H1 (cell line): ENCODE results near the gene NHSL2. TPM values are rescaled to one million over a fixed set of nuclear protein-coding genes. Genes with fewer than 3 reads are reported as not detected.

Experiments
- EZH2 ChIP-seq: fragments of 200-600 bp; sonication (generic); IDR thresholded peaks from 2 replicates; pipeline ENCODE4 v1.7.1; 2012; ENCODE audit warnings: low read depth, mild to moderate bottlenecking, moderate library complexity, low read length, inconsistent platforms; ENCODE audit not compliant: severe bottlenecking
- FOSL1 ChIP-seq: IDR thresholded peaks from 2 replicates; pipeline ENCODE4 v1.6.1; 2011; ENCODE audit warnings: mild to moderate bottlenecking, low read depth, low read length, moderate library complexity; ENCODE audit not compliant: insufficient read depth
- KDM4A ChIP-seq: IDR thresholded peaks from one replicate; pipeline ENCODE4 v1.7.1; 2012; ENCODE audit warnings: low read depth, mild to moderate bottlenecking, moderate library complexity, low read length, inconsistent platforms; ENCODE audit not compliant: severe bottlenecking
- polyA plus RNA-seq, 7 experiments: library from polyadenylated mRNA; depleted of rRNA in 3 of 7; stranded (reverse) in 5 of 7; unstranded in 2 of 7; fragments of >200 nt in 5 of 7; fragments of 200-250 nt in 2 of 7; gene quantifications; 1 replicate in 5 of 7; 2 replicates in 1 of 7; 4 replicates in 1 of 7; pipeline versions ENCODE4 v1.2.1 to v1.2.3, GENCODE V29; 2011 to 2013; ENCODE audit warnings: missing spikeins in 2 of 7, mixed read lengths in 2 of 7
- total RNA-seq: library from RNA; stranded (reverse); fragmentation: NEBNext Ultra II Directional; extraction: Animal tissue kit (Norgen Biotek cat#: 25700); gene quantifications from 2 replicates; pipeline ENCODE4 v1.2.1, GENCODE V29; 2021
- TF ChIP-seq, protein P1 (sequence below): IDR thresholded peaks from 2 replicates; pipeline ENCODE4 v1.6.1; 2011; ENCODE audit warnings: low read length, improper control_type of control experiment

Gene NHSL2
- total and polyA plus RNA-seq, 2 of the 8 experiments (the other 6 are each of a cell fraction or from before 2014, with no cell fraction given): 3.7 to 7.2 TPM

DNA sequence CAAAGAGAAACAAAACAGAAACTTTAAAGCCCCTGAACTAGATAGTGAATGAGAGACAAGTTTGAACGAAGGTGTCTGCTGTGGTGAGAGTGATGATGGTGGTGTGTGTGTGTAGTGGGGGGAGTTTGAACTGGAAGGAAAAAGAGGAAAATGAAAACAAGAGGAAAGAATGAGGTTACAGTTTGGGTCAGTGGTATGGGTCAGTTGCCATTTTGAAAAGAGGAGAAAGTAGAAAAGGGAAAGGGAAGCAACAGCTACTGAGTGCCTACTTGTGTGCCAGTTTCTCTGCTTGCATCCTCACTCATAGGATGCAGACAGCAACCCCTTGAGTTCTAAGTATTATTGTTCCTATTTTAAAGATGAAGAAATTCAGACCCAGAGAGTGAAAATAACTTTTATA is 26.0 kb downstream of the NHSL2 start (continued):
- TF ChIP-seq FOSL1: no peak
- TF ChIP-seq KDM4A: no peak
- TF ChIP-seq EZH2: no peak
- TF ChIP-seq, protein P1, sequence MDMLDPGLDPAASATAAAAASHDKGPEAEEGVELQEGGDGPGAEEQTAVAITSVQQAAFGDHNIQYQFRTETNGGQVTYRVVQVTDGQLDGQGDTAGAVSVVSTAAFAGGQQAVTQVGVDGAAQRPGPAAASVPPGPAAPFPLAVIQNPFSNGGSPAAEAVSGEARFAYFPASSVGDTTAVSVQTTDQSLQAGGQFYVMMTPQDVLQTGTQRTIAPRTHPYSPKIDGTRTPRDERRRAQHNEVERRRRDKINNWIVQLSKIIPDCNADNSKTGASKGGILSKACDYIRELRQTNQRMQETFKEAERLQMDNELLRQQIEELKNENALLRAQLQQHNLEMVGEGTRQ: no peak
